Progenitor cell of endocrine pancreas (in vitro differentiated cells): ENCODE measurements around the gene KIF16B. TPM values are rescaled to one million over a fixed set of nuclear protein-coding genes. Genes with fewer than 3 reads are reported as not detected.

ENCODE experiments used
- DNase-seq: peaks from one replicate; pipeline ENCODE4 v3.0.0; 2021; ENCODE audit warnings: low spot score; ENCODE audit not compliant: unreplicated experiment
- H3K27ac Mint-ChIP-seq: 2 replicates; pipeline ENCODE4 v1.8.0; 2021; ENCODE audit warnings: mild to moderate bottlenecking, moderate library complexity, mixed read lengths
- H3K27me3 Mint-ChIP-seq: 2 replicates; pipeline ENCODE4 v1.8.0; 2021; ENCODE audit warnings: mixed read lengths
- H3K36me3 Mint-ChIP-seq: 2 replicates; pipeline ENCODE4 v1.8.0; 2022; ENCODE audit warnings: mixed read lengths; ENCODE audit not compliant: insufficient read depth
- H3K4me1 Mint-ChIP-seq: 2 replicates; pipeline ENCODE4 v1.8.0; 2021; ENCODE audit warnings: low read depth, mixed read lengths
- H3K4me3 Mint-ChIP-seq: 2 replicates; pipeline ENCODE4 v1.8.0; 2021; ENCODE audit warnings: low read depth, mild to moderate bottlenecking, moderate library complexity, mixed read lengths
- H3K9me3 Mint-ChIP-seq: 2 replicates; pipeline ENCODE4 v1.8.0; 2021; ENCODE audit warnings: low read depth, mixed read lengths
- total RNA-seq: library from RNA; stranded (reverse); gene quantifications from 2 replicates; pipeline ENCODE4 v1.2.1, GENCODE V29; 2021
- TF ChIP-seq, protein P1 (sequence below): fragments of 200-600 bp; sonication (generic); IDR thresholded peaks from one replicate; pipeline ENCODE4 v1.5.0; 2021; ENCODE audit warnings: antibody characterized with exemption, mild to moderate bottlenecking; ENCODE audit not compliant: unreplicated experiment

The KIF16B gene
- total RNA-seq, 1 donor from 2014 or later, result 10.8 TPM

DNA sequence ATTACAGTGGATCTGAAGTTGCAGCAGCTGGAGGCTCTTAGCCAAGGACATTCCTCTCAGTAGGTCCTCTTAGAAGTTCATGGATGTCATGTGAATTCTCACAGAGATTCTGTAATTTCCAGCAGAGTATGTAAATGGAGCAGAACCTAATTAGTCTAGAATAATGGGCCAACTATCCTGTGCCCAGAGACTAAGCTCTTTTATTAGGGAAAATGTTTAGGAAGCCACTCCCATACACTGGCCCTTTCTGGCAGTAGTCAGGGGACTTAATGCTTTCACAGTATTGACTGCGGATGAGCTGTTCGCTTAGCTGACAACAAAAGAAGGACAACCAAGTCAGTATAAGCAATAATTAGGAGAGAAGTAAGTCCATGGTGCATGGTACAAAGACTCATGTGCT is 43.8 kb upstream of the KIF16B start:
- Mint-ChIP-seq H3K9me3 (peaks cover 8% of the 10 kb centered on the region), H3K4me1 (peaks cover 13% of the 10 kb centered on the region), H3K27me3 (no peaks in the 10 kb centered on the region), H3K36me3 (no peaks in the 10 kb centered on the region), H3K27ac (no peak overlapping the region), H3K4me3 (no peak overlapping the region)
- no peak for DNase-seq
- TF ChIP-seq, protein P1, sequence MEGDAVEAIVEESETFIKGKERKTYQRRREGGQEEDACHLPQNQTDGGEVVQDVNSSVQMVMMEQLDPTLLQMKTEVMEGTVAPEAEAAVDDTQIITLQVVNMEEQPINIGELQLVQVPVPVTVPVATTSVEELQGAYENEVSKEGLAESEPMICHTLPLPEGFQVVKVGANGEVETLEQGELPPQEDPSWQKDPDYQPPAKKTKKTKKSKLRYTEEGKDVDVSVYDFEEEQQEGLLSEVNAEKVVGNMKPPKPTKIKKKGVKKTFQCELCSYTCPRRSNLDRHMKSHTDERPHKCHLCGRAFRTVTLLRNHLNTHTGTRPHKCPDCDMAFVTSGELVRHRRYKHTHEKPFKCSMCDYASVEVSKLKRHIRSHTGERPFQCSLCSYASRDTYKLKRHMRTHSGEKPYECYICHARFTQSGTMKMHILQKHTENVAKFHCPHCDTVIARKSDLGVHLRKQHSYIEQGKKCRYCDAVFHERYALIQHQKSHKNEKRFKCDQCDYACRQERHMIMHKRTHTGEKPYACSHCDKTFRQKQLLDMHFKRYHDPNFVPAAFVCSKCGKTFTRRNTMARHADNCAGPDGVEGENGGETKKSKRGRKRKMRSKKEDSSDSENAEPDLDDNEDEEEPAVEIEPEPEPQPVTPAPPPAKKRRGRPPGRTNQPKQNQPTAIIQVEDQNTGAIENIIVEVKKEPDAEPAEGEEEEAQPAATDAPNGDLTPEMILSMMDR, result no peak

DNA sequence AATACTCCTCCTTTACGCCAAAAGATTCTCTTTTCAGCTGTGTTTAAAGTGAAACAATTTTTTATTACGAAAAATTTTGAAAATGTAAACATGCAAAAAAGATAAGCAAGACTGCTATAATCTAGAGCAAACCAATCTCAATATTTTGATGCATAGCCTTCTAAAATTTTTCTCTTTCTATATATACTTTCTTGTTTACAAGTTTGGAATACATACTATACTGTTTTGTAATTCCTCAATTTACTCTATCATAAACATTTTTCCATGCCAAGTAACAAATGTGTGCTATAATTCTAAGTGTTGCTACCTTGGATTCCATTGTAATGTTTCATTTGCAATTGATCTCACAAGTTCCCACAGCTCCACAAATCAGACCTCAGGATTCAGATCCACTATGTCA is 43.1 kb upstream of the KIF16B start:
- Mint-ChIP-seq H3K4me1 (peaks cover 13% of the 10 kb centered on the region), H3K27me3 (peaks cover 3% of the 10 kb centered on the region), H3K4me3 (no peak overlapping the region), H3K36me3 (no peaks in the 10 kb centered on the region), H3K27ac (no peak overlapping the region), H3K9me3 (peaks cover 8% of the 10 kb centered on the region)
- no peak for DNase-seq
- TF ChIP-seq, protein P1, result no peak

DNA sequence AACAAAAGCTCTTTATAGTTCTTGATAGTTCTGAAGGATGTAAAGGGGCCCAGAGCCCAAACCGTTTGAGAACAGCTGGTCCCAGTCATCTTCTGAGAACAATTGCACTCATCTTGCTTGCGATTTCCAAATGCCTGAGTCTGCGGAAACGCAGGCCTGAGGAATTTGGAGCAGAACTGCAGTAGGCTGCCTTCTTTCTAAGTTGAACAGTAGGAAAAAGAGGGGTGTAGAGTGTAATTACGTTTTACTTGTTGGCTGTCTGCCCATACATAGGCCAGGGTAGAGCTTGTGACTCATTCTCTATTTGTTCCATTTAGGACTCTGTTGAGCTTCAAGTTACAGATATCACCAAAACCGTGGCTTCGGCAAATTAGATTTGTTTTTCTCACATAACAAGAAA is 42.0 kb upstream of the KIF16B start:
- Mint-ChIP-seq H3K27ac (no peak overlapping the region), H3K9me3 (peaks cover 8% of the 10 kb centered on the region), H3K27me3 (peaks cover 4% of the 10 kb centered on the region), H3K36me3 (no peaks in the 10 kb centered on the region), H3K4me3 (no peak overlapping the region), H3K4me1 (peaks cover 4% of the 10 kb centered on the region)
- no peak for DNase-seq
- TF ChIP-seq, protein P1, result no peak

GRCh38 chr20:16613954-16614353 is 40.7 kb upstream of the KIF16B start:
- Mint-ChIP-seq H3K36me3 (no peaks in the 10 kb centered on the region), H3K9me3 (peaks cover 8% of the 10 kb centered on the region), H3K4me3 (no peak overlapping the region), H3K27ac (no peak overlapping the region), H3K27me3 (peaks cover 7% of the 10 kb centered on the region), H3K4me1 (peaks cover 1% of the 10 kb centered on the region)
- no peak for DNase-seq
- TF ChIP-seq, protein P1, result no peak

DNA sequence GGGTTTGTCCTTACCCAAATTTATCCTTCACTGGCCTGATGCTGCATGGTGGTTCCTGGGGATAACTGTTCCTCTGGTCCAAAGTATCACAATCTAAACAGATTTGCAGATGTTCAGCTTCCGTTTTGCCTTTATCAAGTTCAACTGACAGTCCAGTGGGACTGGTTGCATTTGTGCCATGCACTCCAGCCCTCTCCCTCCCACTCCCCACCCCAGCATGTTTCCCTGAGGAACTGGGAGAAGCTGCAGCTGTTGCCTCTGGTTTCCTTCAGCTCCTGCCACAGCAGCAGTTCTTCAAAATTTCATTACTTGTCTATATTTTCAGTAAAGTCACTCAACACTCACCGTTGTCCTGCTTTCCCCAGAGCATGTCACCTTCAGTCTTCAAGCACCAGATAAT is 39.5 kb upstream of the KIF16B start:
- H3K4me1 Mint-ChIP-seq, result peaks cover 2% of the 10 kb centered on the region
- H3K27ac Mint-ChIP-seq, result no peak overlapping the region
- H3K36me3 Mint-ChIP-seq, result no peaks in the 10 kb centered on the region
- H3K27me3 Mint-ChIP-seq, result peaks cover 7% of the 10 kb centered on the region
- no peak for DNase-seq
- H3K9me3 Mint-ChIP-seq, result peaks cover 7% of the 10 kb centered on the region
- TF ChIP-seq, protein P1, result no peak
- H3K4me3 Mint-ChIP-seq, result no peak overlapping the region
